Measurements from ENCODE around the gene RELL2. TPM values are rescaled to one million over a fixed set of nuclear protein-coding genes. Genes with fewer than 3 reads are reported as not detected.

Gene RELL2
- total RNA-seq, 4 donors from 2014 or later: 0.49 to 1.9 (median 1.4) TPM

DNA sequence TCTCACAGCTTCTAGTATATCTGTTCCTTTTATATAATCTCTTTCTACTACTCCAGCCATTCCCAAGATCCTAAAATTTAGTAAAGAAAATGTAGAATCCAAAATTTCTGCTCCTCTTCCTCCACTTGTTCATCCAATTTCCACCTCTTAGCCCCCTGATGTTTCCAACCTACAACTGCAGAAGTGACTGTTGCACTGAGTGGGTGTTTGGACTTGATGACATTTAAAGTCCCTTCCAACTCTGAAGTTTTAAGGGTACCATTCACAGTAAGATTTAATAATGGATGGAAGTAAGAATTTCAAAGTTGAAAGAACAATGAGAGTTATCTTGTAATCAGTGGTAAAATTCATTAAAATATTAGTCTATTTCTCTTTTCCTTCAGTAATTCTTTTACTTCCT lies 23.5 kb upstream of the RELL2 start:
- no peak for TF ChIP-seq CTCF (IDR thresholded peaks at IDR 0.05; ENCODE audit: low read depth)

- no peak for TF ChIP-seq CTCF (IDR thresholded peaks at IDR 0.05; ENCODE audit: low read depth)
Observed at GRCh38 chr5:141615991-141616720, 20.6 kb upstream of the RELL2 start.

DNA sequence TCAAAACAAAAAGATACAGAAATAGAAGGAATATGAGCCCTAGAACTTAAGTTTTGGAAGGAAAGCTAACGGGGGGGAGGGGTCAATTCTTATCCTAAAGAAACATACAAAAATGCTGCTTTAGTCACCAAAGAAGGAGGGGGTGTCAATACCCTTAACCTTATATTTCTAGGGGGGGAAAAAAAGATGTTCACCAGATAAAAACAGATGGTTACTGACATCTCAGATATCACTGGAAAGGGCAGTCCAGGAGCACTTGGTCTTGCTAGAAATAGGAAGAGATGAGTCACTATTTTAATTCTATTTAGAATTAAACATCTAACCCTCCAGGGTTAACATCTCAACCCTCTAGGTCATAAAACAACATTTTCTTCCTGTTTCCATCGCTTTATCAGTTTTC lies 19.7 kb upstream of the RELL2 start:
- TF ChIP-seq CTCF (IDR thresholded peaks at IDR 0.05; ENCODE audit: low read depth): no peak

GRCh38 chr5:141617682-141618029 lies 19.1 kb upstream of the RELL2 start:
- no peak for TF ChIP-seq CTCF (IDR thresholded peaks at IDR 0.05; ENCODE audit: low read depth)

DNA sequence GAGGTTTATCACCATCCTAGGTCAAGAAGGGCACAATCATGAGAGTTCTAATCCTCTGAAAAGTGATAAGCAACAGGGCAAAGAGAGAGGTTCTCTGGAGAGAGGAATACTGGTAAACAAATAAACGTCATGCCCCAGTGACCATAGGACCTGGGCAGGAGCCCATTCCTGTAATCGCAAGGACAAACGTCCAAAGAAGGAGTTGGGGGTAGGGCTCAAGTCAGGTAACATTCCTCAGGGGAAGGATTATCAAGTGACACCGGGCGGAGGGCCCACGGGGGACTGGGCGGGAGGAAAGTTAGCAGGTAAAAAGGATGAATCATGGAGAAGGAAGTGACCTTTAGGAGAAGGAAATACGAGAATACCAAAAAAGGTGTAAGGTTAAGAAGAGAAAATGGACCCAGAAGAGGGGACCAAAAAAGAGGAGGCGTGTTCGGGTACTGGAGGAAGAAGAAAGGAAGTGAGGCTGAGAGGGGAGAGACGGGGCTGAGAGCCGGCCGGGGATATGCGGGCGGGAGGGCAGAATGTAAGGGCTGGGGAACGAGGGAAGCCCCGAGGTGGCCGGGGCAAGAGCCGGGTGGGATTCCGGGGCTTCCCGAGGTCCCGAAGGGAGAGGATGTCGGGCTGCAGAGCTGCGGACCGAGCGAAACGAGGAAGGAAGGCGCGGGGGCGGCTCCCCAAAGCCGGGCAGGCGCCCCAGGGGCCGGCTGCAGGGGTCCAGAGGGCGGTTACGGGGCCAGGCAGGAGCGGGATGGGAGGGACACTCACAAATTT lies 18.6 kb upstream of the RELL2 start:
- no peak for TF ChIP-seq CTCF (IDR thresholded peaks at IDR 0.05; ENCODE audit: low read depth)

DNA sequence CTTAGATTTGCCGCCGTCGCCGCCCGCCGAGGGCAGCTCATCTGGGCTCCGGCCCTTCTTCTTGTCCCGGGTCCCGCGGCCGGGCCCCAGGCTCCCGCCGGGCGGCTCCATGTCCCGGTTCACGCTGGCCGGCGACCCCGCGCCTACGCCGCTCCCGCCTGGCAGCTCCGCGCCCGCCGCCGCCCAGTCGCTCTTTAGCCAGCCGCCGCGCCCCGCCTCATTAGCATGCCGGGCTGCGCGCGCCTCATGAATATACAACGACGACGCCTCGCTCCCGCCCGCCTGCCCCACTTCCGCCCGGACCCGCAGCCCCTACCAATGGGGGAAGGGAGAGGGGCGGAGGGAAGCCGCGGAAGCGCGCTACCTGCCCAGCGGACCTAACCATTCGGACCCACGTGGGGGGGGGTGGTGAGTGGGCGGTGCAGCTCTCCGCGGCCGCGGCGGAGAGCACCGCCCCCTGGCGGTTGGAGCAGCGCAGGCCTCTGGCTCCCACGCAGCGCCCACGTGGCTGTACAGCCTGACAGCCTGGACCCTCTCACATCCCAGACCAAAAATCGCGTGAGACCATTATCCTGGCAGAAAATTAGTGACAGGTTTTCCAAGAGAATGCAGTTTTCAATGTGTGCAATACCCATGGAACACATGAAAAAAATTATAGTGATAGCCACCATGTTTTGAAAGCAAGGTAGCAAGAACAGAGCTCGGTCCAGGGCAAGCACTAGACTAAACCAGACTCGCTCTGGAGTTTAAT lies 17.8 kb upstream of the RELL2 start, which contains the start of gene DIAPH1:
DIAPH1 (minus strand) TSS at position 197 of the 751 bp plus-strand sequence; CDS start at position 111, 86 bp downstream.
- TF ChIP-seq CTCF (IDR thresholded peaks at IDR 0.05; ENCODE audit: low read depth): no peak

- no peak for TF ChIP-seq CTCF (IDR thresholded peaks at IDR 0.05; ENCODE audit: low read depth)
Observed at GRCh38 chr5:141623186-141623585, 13.6 kb upstream of the RELL2 start.
